Midbrain (tissue), 1 donor: Measurements from ENCODE around the gene TBC1D30.
"Not testable (repeated sequence)": the region's sequence is repeated elsewhere in the genome, so short reads cannot be mapped to it uniquely, and the experiment has no call there.

ENCODE experiments used
- DNase-seq: peaks from one replicate; lab custom pipeline; 2025; lab: John Stamatoyannopoulos, UW

Gene TBC1D30, protein sequence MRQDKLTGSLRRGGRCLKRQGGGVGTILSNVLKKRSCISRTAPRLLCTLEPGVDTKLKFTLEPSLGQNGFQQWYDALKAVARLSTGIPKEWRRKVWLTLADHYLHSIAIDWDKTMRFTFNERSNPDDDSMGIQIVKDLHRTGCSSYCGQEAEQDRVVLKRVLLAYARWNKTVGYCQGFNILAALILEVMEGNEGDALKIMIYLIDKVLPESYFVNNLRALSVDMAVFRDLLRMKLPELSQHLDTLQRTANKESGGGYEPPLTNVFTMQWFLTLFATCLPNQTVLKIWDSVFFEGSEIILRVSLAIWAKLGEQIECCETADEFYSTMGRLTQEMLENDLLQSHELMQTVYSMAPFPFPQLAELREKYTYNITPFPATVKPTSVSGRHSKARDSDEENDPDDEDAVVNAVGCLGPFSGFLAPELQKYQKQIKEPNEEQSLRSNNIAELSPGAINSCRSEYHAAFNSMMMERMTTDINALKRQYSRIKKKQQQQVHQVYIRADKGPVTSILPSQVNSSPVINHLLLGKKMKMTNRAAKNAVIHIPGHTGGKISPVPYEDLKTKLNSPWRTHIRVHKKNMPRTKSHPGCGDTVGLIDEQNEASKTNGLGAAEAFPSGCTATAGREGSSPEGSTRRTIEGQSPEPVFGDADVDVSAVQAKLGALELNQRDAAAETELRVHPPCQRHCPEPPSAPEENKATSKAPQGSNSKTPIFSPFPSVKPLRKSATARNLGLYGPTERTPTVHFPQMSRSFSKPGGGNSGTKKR

DNA sequence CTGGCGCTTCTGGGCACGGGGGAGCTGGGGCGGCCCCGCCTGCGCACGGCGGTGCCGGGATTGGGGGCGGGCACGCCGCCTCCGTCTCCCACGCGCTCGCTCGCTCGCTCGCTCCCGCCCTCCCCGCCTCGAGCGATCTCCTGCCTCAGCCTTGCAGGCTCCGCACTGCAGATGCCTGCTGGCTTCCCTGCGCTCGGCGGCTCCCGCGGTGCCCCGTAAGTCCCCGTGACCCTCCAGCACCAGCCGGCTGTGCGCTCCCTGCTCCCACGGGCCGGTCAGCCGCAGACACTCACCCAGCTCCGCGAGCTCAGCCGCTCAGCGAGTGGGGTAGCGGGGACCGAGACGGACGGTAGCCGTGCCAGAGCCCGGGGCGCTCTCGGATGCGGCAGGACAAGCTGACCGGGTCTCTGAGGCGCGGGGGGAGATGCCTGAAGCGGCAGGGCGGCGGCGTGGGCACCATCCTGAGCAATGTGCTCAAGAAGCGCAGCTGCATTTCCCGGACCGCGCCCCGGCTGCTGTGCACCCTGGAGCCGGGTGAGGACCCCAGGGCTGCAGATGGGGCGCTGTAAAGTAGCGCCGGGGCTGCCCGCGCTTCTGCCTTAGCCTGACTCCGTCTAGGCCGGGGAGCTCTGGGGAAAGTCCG is at the start of gene TBC1D30:
Gene TBC1D30, plus strand, starts transcription at position 148 of the 643 bp plus-strand sequence. Its CDS starts 233 bp downstream, at position 381.
- peak; percentile 45 for DNase-seq

DNA sequence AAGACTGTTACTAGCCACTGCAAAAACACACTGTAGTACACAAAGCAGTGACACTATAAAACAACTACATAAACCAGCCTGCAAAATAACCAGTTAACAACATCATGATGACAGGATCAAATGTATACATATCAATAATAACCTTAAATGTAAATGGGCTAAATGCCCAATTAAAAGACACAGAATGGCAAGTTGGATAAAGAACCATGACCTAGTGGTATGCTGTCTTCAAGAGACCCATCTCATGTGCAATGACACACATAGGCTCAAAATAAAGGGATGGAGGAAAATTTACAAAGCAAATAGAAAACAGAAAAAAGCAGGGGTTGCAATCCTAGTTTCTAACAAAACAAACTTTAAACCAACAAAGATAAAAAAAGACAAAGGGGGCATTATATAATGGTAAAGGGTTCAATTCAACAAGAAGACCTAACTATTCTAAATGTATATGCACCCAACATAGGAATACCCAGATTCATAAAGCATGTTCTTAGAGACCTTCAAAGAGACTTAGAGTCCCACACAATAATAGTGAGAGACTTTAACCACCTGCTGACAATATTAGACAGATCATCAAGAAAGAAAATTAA is 49.2 kb upstream of the TBC1D30 start:
- not testable (repeated sequence) for DNase-seq

DNA sequence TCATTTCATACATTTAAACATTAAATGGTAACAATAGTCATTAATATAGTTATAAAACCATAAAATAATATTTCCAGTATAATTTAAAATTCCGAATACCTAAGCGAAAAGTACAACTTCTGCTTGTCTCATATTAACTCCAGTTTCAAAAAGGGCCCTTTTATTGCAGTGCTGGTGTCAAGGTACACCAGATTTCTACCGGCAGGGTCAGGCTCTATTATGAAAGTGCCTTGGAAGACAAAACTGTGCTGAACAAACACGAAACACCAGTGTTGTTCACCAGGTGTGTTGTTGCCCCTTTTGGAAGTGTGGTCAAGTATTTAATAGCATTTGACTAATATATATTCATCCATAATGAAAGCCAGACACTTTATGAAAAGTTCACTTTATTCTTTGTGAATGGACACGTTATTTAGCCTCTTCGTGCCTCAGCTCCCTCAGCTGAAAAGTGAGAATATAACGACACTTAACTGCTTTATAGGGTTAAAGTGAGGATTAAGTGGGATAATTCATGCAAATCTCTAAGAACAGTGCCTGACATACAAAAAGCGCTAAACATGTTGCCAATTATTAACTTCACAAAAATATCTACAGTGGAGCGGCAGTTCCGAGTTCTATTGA is 45.0 kb upstream of the TBC1D30 start:
- DNase-seq, result no peak

DNA sequence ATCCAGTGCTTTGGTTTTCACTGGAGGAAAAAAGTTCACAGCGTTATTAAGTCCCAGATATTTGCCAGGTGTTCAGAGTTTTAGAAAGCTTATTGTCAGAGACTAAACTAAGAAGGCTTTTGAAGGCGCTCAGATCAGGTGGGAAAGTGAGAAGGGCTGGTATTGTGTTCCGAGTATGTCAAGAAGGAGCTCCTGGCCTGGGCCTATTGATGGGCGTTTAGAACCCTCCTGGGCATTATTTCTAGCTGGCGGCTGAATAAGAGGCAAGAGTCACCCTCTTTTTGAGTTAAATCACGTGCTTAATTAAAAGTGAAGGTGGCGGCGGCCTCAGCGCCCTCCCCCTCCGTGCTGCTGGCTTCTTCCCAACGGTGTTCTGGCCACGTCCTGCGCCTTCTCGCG is 44.3 kb upstream of the TBC1D30 start:
- DNase-seq, result no peak

DNA sequence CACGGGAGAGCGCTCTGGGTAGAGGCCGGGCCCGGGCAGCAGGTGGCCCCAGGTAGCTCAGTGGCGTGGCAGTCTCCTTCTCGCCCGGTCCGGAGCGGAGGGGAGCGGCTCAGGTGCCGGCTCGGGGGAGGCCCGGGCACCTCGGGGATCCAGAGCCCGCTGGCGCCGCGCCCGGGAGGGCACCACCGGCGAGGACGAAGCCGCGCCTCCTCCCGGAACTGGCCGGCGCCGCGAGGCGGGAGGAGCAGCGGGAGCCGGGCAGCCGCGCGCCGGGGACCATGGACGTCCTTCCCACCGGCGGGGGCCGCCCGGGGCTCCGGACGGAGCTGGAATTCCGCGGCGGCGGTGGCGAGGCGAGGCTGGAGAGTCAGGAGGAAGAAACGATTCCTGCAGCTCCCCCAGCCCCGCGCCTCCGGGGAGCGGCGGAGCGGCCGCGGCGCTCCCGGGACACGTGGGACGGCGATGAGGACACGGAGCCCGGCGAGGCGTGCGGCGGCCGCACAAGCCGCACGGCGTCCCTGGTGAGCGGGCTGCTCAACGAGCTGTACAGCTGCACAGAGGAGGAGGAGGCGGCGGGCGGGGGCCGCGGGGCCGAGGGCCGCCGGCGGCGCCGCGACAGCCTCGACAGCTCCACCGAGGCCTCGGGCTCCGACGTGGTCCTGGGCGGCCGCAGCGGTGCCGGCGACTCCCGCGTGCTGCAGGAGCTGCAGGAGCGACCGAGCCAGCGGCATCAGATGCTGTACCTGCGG is 43.7 kb upstream of the TBC1D30 start:
- DNase-seq, result no peak

DNA sequence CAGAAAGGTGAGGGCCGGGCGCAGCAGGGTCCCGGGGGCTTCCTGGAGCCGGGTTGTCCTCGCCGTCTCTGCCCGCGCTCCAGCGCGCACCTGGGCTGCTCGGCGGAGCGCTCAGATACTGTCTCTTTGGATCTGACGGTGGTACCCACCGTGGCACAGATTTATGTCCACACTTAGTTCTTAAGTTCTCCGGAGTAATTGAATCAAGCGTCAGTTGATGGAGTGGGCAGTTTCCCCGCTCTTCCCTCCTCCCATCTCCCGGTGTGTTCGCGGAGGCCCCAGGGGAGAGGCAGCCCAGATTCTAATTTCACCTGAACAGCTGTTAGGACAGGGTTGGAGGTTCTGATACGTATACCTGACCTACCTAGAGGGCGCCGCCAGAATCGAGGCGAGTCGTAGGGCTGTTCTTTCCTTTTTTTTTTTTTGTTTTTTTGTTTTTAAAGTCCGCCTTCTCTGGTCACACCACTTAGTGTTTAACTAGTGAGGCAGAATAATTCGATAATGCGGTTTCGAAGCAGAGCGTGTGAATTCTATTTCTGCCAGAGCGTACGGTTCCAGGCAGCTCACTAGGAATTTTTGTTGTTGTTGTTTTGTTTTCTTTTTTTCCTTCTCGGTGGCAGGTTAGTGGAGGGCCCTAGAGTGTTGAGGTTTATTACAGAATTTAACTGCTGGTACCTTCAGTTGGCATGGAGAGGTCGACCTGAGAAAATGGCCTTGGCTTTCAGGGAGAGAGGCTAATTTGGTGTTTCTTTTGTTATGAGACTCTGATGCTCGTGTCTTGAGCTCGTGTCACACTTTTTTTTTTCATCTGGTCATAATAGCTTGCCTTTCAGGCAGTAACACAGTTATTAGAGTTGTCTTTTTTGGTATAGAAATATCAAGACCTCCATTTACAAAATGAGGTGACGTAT is 42.9 kb upstream of the TBC1D30 start:
- no peak for DNase-seq

DNA sequence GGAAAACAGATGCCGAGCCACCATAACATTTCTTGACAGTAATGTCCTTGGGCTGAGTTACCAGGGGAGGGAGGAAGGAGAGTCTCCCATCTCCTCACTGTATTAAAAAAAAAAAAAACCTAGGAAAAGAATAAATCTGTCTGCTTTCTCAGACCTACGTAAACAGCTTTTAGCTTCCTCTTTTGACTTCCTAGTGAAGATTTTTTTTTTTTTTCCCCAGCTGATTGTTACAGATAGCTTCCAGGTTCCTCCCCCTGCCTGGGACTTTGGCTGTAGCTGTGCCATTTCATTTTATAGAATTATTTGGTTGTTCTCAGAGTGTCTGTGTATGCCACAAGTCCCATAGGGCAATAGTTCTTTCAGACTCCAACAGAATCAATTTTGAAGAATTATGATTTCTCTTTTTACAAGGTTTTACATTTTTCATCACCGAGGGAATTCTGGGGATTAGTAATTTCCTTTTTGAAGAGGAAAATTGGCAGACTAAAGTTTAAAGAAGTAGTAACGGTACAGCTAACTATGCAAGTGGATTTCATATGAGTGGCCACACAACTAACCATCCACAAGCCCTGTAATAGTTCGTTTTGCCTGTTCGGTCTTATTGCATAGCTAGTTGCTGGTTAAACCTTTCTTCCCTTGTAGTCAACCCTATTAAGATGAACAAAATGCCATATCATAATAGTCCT is 42.1 kb upstream of the TBC1D30 start:
- DNase-seq, result peak; percentile 13

DNA sequence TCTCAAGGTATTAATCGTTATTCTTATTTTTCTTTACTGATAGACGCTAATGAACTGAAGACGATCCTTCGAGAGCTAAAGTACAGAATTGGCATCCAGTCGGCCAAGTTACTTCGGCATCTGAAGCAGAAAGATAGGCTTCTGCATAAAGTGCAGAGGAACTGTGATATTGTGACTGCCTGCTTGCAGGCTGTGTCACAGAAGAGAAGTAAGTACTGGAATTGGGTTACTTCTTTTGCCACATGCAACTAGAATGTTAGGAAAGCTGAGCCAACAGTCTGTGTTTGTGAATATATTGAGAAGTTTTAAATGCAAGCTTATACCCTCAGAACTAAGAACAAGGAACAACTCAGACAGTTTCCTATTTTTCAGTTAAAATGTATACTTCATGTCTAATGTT is 38.6 kb upstream of the TBC1D30 start:
- DNase-seq, result no peak

DNA sequence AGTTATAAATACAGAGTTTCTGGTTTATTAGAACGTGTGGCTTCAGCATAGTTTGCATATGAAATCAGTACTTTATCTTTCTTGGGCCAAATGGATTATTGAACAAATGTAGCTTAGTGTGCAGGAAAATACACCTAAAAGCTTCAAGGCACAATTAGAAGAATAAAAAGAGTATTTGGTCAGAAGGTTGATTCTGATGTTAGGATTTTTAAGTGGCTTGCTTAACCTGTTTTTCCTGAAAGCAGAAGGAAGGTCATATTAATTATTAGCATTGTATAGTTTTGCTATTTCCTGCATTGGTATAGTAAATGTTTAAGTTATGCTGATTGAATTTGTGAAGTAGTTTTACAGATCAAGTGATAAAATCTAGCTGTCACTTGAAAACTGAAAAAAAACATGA is 34.3 kb upstream of the TBC1D30 start:
- no peak for DNase-seq

DNA sequence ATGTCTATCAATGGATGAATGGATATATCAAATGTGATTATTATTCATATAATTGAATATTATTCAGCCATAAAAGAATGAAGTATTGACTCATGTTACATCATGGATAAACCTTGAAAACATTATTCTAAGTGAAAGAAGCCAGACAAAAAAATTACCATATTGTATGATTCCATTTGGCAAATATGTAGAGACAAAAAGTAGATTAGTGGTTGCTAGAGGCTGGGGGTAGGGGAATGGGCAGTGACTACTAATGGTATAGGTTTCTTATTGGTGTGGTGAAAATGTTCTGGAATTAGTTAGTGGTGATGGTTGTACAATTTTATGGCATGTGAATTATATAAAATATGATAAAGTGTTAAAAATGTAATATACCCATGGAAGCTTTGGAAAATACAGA is 33.4 kb upstream of the TBC1D30 start:
- DNase-seq, result no peak

DNA sequence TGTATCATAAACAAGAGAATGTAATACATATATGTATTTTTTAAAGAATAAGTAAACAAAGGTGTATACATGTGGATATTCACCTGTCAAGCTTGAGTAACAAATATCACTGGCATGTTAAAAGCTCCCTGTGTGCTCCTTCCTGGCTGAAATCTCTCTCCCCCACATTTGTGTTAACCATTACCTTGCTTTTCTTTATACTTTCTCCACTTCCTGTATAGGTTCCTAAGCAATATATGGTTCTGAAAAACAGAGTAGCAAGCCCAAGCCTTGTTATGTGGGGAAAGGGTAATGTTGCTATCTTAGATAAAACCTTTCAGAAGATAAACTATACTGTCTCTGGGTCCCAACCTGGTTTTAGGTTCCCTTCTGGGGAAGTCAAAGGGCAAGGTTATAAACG is 32.3 kb upstream of the TBC1D30 start:
- DNase-seq, result no peak

DNA sequence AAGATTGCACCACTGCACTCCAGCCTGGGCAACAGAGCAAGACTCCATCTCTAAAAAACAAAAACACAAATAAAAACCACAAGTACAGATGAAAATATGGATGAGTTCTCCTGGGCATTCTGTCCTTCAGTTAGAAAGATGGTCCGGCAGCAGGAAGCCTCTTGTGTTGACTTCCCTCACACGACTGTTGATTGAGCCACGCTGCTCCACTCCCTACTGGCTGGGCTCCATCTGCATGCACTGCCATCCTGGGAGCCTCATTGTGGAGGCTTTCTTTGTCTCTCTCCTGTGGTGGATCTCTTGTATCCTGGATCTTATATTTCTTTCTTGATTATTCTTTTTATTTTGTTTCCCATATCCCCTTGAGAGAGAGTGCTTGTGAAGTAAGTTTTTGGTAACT is 30.8 kb upstream of the TBC1D30 start:
- DNase-seq, result no peak

DNA sequence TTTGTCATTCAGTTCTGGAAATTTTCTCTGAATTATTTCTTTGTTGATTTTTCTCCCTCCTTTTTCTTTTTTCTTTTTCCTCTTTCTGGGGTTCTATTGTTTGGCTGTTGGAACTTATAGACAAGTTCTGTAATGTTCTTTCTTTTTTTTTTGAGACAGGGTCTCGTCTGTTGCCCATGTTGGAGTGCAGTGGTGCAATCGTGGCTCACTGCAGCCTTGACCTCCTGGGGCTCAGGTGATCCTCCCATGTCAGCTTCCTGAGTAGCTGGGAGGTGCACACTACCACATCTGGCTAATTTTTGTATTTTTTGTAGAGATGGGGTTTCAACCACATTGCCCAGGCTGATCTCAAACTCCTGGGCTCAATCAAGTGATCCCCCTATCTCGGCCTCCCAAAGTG is 30.1 kb upstream of the TBC1D30 start:
- no peak for DNase-seq

DNA sequence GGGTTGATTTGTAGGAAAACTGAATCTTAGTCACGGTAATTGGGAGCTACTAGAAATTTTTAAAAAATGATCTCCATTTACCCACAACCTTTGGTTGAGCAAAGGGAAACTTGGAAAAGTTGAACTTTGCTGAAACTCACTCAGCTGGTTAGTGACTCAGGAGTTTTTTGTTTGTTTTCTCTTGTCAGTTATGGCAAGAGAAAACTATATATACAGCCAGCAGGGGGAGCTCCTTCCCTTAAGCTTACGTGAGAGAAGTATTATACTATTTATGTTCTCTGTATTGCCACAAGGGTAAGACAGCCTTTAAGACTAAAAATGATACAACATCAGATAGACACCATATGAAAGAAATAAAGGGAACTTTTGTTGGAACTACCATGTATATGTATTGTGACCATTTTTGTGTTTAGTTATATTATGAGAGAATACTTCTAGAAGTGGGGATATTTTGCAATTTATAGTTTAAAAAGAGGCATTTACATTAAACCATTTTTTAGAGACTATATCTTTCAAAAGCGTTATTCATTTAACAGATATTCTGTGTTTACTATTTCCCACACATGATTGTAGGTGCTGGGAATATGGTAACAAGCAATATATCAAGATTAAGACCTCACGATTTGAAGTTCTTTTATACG is 28.1 kb upstream of the TBC1D30 start:
- peak; percentile 80 for DNase-seq

DNA sequence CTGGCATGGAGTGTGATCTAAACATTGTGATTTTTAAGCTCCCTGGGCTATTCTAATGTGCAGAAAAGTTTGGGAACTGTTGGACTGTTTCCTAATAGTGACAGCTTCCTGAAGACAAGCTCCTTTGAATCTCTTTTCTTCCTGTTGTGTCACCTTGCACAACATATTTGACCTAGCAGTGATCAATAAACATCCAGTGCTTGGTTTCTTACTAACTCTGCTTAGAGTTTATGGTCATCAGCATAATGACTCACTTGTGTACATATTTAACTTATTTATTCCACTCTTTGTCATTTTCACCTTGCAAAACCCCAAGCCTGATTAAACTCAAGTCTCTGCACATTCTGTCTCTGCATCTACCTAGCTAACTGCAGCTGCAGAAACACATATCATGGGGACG is 27.3 kb upstream of the TBC1D30 start:
- DNase-seq, result no peak

DNA sequence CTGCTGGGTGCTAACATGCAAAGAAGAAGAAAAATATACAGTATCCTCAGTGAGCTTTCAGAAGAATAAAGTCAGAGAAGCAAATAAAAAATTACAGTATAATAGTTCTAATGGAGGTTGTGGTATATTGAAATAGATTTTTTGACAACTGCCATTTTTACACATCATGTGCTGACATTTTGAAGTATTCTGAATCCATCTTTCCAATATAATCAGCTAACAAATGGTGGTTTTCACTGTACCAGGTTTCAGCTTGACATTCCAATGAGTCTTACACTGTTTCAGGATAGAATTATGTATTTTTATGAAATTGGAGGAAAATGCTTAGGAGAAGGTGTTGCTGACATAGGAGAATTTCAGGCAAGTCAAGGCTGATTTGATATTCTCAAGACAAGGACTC is 26.3 kb upstream of the TBC1D30 start:
- no peak for DNase-seq

DNA sequence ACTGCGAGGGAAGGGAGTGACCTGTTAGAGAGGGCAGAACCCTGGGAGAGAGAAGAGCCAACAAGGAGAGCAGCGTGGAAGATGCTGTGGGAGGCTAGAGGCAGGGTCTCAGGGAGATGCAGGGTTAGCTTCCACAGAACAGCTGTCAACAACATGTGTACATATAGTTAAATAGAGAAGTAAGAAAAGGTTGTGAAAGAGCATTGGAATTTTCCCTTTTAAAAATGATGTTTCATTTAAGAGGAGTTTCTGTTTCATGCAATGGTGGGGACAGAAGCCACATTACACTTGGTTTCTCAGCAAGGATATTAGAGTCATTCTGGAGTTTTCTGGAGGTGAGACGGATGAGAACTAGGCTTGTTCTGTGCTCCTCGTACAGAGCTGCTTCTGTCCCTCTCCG is 23.8 kb upstream of the TBC1D30 start:
- DNase-seq, result no peak

DNA sequence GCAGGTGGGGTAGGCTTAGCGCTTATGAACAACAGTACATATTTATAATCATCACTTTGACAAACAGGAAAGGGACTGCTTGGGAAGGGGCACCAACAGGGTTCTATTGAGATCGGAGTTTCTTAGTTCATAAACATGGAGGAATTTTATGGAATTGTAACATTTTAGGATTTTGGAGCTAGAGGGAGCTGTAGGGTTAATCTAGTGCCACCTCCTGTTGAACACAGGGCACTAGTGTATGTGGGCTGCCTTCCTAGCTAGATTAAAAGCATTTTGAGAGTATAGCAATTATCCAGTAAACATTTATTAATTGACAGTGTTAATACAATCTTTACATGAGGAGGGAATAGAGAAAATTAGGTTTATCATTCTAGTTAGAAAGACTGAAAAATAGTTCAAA is 23.1 kb upstream of the TBC1D30 start:
- no peak for DNase-seq

DNA sequence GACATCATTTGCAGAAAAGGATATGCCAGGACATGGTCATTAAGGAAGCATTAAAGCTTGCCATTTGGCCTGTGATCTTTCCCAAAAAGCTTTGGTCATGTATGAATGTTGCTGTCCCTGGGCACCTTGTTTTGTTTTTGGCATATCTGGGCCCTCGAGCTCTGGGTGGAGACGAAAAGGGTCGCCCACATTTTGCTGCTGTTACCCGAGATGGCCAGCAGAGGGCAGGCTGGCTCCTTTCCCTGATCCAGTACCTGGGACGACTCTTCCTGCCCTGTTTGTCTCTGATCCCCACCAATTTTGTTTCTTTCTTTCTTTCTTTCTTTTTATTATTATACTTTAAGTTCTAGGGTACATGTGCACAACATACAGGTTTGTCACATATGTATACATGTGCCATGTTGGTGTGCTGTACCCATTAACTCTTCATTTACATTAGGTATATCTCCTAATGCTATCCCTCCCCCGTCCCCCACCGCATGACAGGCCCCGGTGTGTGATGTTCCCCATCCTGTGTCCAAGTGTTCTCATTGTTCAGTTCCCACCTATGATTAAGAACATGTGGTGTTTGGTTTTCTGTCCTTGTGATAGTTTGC is 22.2 kb upstream of the TBC1D30 start:
- peak; percentile 5 for DNase-seq
